Fibroblast of mammary gland (primary cell): ENCODE results near the gene POGLUT3.

Experiments used
- DNase-seq: peaks from one replicate; pipeline ENCODE4 v3.0.0-alpha.2; 2010; ENCODE audit warnings: low read depth
- H3K4me3 ChIP-seq: 2 replicates; pipeline ENCODE4 v1.5.1; 2011; ENCODE audit warnings: low read depth, mild to moderate bottlenecking, low read length, moderate library complexity; ENCODE audit not compliant: control insufficient read depth
- TF ChIP-seq, protein P1 (sequence below): conservative IDR thresholded peaks from 2 replicates; pipeline ENCODE4 v1.5.1; 2011; ENCODE audit warnings: low read depth, low read length, inconsistent platforms; ENCODE audit not compliant: control insufficient read depth, insufficient read depth

The POGLUT3 gene

DNA sequence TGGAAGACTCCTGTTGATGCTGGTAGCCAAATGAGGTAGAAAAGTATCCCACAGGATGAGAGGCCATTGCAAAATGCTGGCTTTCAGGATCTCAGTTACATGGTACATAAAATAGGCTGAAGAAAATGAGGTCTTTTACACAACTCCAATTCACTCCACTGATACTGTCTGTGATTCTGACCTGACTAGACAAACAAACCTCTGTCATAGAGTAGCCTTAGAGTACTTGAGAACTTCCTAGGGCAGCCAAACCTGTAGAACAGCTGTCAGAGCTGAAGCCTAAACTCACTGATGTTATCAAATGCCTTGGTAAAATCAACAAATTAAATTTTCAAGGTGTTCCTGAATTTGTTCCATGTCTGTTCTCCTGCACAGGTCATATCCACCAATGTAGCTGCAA is 26.2 kb upstream of the POGLUT3 start:
- DNase-seq: no peak
- TF ChIP-seq, protein P1, sequence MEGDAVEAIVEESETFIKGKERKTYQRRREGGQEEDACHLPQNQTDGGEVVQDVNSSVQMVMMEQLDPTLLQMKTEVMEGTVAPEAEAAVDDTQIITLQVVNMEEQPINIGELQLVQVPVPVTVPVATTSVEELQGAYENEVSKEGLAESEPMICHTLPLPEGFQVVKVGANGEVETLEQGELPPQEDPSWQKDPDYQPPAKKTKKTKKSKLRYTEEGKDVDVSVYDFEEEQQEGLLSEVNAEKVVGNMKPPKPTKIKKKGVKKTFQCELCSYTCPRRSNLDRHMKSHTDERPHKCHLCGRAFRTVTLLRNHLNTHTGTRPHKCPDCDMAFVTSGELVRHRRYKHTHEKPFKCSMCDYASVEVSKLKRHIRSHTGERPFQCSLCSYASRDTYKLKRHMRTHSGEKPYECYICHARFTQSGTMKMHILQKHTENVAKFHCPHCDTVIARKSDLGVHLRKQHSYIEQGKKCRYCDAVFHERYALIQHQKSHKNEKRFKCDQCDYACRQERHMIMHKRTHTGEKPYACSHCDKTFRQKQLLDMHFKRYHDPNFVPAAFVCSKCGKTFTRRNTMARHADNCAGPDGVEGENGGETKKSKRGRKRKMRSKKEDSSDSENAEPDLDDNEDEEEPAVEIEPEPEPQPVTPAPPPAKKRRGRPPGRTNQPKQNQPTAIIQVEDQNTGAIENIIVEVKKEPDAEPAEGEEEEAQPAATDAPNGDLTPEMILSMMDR: no peak
- H3K4me3 ChIP-seq: no peak overlapping the region

DNA sequence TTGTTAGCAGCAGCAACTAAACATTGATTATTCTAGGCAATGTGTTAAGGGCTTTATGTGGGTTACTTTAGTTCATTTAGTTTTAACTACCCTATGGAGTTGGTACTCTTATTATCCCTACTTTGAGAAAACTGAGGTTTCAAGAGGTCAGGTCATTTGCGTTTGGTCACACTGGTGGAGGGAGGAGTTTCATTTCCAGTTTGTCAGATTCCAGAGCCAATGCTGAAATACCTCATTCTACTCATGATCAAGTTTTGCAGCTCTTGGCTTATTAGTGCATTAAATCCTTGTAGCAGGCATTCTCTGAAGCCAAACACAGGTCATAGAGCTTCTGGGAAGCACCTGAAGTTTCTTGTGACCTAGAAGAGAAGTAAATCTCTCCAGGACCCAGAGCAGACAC is 24.1 kb upstream of the POGLUT3 start:
- no peak overlapping the region for H3K4me3 ChIP-seq
- TF ChIP-seq, protein P1: no peak
- no peak for DNase-seq

DNA sequence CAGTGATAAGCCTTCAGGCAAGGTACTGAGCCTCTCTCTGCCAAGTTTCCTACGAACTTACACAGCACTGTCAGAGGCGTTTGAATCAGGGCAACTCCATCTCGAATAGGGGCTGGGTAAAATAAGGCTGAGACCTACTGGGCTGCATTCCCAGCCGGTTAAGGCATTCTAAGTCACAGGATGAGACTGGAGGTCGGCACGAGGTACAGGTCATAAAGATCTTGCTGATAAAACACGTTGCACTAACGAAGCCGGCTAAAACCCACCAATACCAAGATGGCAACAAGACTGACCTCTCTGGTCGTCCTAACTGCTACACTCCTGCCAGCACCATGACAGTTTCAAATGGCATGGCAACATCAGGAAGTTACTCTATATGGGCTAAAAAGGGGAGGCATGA is 20.4 kb upstream of the POGLUT3 start:
- no peak for DNase-seq
- TF ChIP-seq, protein P1: no peak
- no peak overlapping the region for H3K4me3 ChIP-seq

DNA sequence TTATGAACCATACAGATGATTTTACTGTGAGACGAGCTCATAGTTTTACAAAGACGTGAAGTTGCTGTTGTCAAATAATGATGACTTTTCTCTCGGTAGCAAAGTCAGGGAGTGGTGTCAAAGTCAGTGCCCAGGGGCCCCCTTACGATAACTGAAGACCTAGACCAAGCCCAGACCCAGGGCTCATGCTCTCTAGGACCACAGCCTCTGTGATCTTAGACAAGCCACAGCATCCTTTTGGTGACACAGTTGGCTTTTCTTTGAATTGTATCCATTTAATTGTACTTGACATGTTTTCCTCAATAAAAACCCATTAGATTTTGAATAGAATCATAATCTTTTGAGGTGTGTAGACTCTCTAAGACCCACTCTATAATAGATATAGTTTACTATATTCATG is 17.9 kb upstream of the POGLUT3 start:
- no peak for DNase-seq
- TF ChIP-seq, protein P1: no peak
- H3K4me3 ChIP-seq: no peak overlapping the region

DNA sequence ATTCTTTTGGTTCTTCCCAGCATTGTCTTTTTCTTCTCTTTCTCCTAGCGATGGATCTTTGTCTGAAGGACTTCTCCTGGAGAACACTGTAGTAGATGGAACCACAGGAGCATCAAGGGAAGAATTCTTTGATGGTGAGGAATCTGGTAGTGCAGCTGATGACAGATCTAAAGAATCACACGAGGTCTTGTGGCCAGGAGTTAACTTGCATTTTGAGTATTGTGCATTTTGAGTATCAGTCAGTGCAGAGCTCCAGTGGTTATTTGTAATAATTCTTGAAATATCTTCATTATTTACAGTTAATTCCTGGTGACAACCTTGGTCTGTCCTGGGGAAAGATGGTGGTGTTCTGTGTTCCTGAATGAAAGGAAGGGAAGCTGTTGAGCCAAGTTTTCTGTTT is 14.5 kb upstream of the POGLUT3 start:
- no peak for DNase-seq
- TF ChIP-seq, protein P1: no peak
- H3K4me3 ChIP-seq: no peak overlapping the region

DNA sequence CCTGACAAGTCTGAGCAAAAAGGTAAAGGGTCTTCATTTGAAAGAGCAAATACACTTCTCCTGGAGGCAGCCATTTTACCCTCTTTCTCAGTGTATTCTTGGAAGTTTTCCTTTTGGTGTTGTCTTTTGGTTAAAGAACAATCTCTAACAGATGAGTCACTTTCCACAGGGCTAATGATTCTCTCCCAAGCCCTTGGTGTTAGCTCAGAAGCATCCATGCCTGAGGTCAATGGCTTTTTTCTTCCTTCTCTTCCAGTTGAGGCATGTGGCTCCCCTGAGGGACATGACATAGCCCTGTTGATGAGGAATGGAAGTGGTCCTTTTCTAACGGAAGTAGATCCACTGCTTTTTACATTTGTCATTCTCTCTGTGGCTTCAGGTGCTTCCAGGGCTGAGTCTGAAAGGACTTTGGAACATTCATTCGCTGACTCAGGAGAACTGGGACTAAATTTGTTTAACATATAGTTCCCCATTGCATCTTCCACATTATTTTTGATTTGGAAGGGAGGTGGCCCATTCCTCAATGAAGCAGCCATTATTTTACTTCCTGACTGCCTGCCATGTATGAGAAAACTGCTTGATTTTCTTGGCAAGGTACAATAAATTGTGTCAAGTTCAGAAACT is 13.8 kb upstream of the POGLUT3 start:
- DNase-seq: peak; percentile 78
- H3K4me3 ChIP-seq: no peak overlapping the region
- TF ChIP-seq, protein P1: no peak
